GM23338 (cell line): ENCODE data around the gene LRRC4. TPM values are rescaled to one million over a fixed set of nuclear protein-coding genes. Genes with fewer than 3 reads are reported as not detected.

ENCODE experiments used
- ATAC-seq: fragments of 200-7000 bp; cut with Tn5 transposase; 3 replicates; pipeline ENCODE4 v1.9.1; 2020
- DNase-seq: peaks from one replicate; pipeline ENCODE4 v3.0.0-alpha.2; 2015; ENCODE audit warnings: low spot score
- H2AFZ ChIP-seq: fragments of 200-600 bp; sonication (generic); 2 replicates; pipeline ENCODE4 v1.8.0; 2016; ENCODE audit warnings: antibody characterized with exemption, mild to moderate bottlenecking, moderate library complexity
- H3F3A ChIP-seq: fragments of 200-600 bp; sonication (generic); replicated peaks from 2 replicates; pipeline ENCODE4 v1.8.0; 2017; ENCODE audit warnings: antibody characterized with exemption, mixed run types, low read depth
- H3K27ac ChIP-seq: fragments of 200-600 bp; sonication (generic); 2 replicates; pipeline ENCODE4 v1.6.1; 2016; ENCODE audit warnings: low read depth
- H3K27me3 ChIP-seq: fragments of 200-600 bp; sonication (generic); 2 replicates; pipeline ENCODE4 v1.8.0; 2016; ENCODE audit warnings: mild to moderate bottlenecking, mixed run types, moderate library complexity; ENCODE audit not compliant: insufficient read depth
- H3K36me3 ChIP-seq: fragments of 200-600 bp; sonication (generic); 2 replicates; pipeline ENCODE4 v1.8.0; 2016; ENCODE audit warnings: mild to moderate bottlenecking; ENCODE audit not compliant: insufficient read depth
- H3K4me1 ChIP-seq: fragments of 200-600 bp; sonication (generic); 2 replicates; pipeline ENCODE4 v1.8.0; 2016; ENCODE audit warnings: mild to moderate bottlenecking, moderate library complexity; ENCODE audit not compliant: insufficient read depth
- H3K4me2 ChIP-seq: fragments of 200-600 bp; sonication (generic); 2 replicates; pipeline ENCODE4 v1.7.1; 2017; ENCODE audit warnings: mixed run types
- H3K4me3 ChIP-seq: fragments of 200-600 bp; sonication (generic); 2 replicates; pipeline ENCODE4 v1.6.1; 2016; ENCODE audit warnings: mixed run types
- H3K79me2 ChIP-seq: fragments of 200-600 bp; sonication (generic); replicated peaks from 2 replicates; pipeline ENCODE4 v1.8.0; 2017; ENCODE audit warnings: mild to moderate bottlenecking; ENCODE audit not compliant: insufficient read depth
- H3K9me2 ChIP-seq: fragments of 200-600 bp; sonication (generic); 2 replicates; pipeline ENCODE4 v1.8.0; 2017; ENCODE audit not compliant: insufficient read depth
- H4K20me1 ChIP-seq: fragments of 200-600 bp; sonication (generic); replicated peaks from 2 replicates; pipeline ENCODE4 v1.8.0; 2017; ENCODE audit warnings: mild to moderate bottlenecking; ENCODE audit not compliant: insufficient read depth
- H3K27ac Mint-ChIP-seq: 2 replicates; pipeline ENCODE4 v1.8.0; 2020; ENCODE audit warnings: inconsistent platforms, mild to moderate bottlenecking, moderate library complexity, mixed read lengths
- H3K27me3 Mint-ChIP-seq: 3 replicates; pipeline ENCODE4 v1.8.0; 2022; ENCODE audit warnings: low read depth, mild to moderate bottlenecking, moderate library complexity, mixed read lengths, inconsistent platforms; ENCODE audit not compliant: insufficient read depth, poor library complexity
- H3K36me3 Mint-ChIP-seq: 3 replicates; pipeline ENCODE4 v1.8.0; 2021; ENCODE audit warnings: low read depth, mild to moderate bottlenecking, inconsistent platforms, moderate library complexity, mixed read lengths
- H3K4me1 Mint-ChIP-seq: 3 replicates; pipeline ENCODE4 v1.8.0; 2020; ENCODE audit warnings: mild to moderate bottlenecking, inconsistent platforms, mixed read lengths
- H3K4me3 Mint-ChIP-seq: 3 replicates; pipeline ENCODE4 v1.8.0; 2021; ENCODE audit warnings: moderate library complexity, mild to moderate bottlenecking, inconsistent platforms, mixed read lengths
- H3K9me3 Mint-ChIP-seq: 3 replicates; pipeline ENCODE4 v1.8.0; 2020; ENCODE audit warnings: moderate library complexity, mild to moderate bottlenecking, inconsistent platforms, mixed read lengths
- CREB1 ChIP-seq: fragments of 250-450 bp; sonication (Bioruptor Pico); IDR thresholded peaks from 2 replicates; pipeline ENCODE4 v1.5.0; 2020; ENCODE audit warnings: low read depth, mild to moderate bottlenecking, moderate library complexity
- CTCF ChIP-seq, 2 experiments: fragments of 200-600 bp in 1 of 2; sonication (generic) in 1 of 2; conservative IDR thresholded peaks; 2 replicates each; pipeline versions ENCODE4 v1.5.1 to v1.6.1; 2016 to 2017; ENCODE audit warnings: antibody characterized with exemption in 2 of 2, low read depth in 2 of 2, mild to moderate bottlenecking in 2 of 2, moderate library complexity in 1 of 2
- EZH2 ChIP-seq: fragments of 200-600 bp; sonication (generic); IDR thresholded peaks from one replicate; pipeline ENCODE4 v1.8.0; 2017; ENCODE audit warnings: antibody characterized with exemption, mild to moderate bottlenecking, low read depth; ENCODE audit not compliant: unreplicated experiment
- EZH2phosphoT487 ChIP-seq: fragments of 200-600 bp; sonication (generic); IDR thresholded peaks from one replicate; pipeline ENCODE4 v1.8.1; 2018; ENCODE audit warnings: antibody characterized with exemption; ENCODE audit not compliant: unreplicated experiment
- JUNB ChIP-seq: IDR thresholded peaks from one replicate; pipeline ENCODE4 v1.6.1; 2016; ENCODE audit warnings: antibody characterized with exemption; ENCODE audit not compliant: unreplicated experiment
- NANOG ChIP-seq: IDR thresholded peaks from 2 replicates; pipeline ENCODE4 v1.6.1; 2016; ENCODE audit warnings: antibody characterized with exemption, borderline replicate concordance
- POLR2AphosphoS5 ChIP-seq: IDR thresholded peaks from 2 replicates; pipeline ENCODE4 v1.6.1; 2016; ENCODE audit warnings: antibody characterized with exemption, low read depth
- STAT1 ChIP-seq: IDR thresholded peaks from one replicate; pipeline ENCODE4 v1.6.1; 2016; ENCODE audit warnings: antibody characterized with exemption; ENCODE audit not compliant: unreplicated experiment
- ZNF114 ChIP-seq: fragments of 250-450 bp; sonication (Bioruptor Pico); IDR thresholded peaks from 2 replicates; pipeline ENCODE4 v1.5.0; 2020; ENCODE audit warnings: mild to moderate bottlenecking, moderate library complexity
- ZNF331 ChIP-seq: fragments of 250-450 bp; sonication (Bioruptor Pico); IDR thresholded peaks from 2 replicates; pipeline ENCODE4 v1.5.0; 2020; ENCODE audit warnings: low read depth, mild to moderate bottlenecking, moderate library complexity
- polyA plus RNA-seq: library from polyadenylated mRNA; unstranded; fragments of >200 nt; fragmentation: Nextera tagmentation; extraction: Ambion mirVana; gene quantifications from 2 replicates; pipeline ENCODE4 v1.2.1, GENCODE V29; 2016
- total RNA-seq: library from RNA; depleted of rRNA; stranded (reverse); fragments of >200 nt; shearing (Covaris generic); gene quantifications from 2 replicates; pipeline ENCODE4 v1.2.3, GENCODE V29; 2014
- TF ChIP-seq, protein P1 (sequence below): IDR thresholded peaks from one replicate; pipeline ENCODE4 v1.6.1; 2018; ENCODE audit warnings: antibody characterized with exemption; ENCODE audit not compliant: unreplicated experiment
- TF ChIP-seq, protein P2 (sequence below): IDR thresholded peaks from 2 replicates; pipeline ENCODE4 v1.6.1; 2016; ENCODE audit warnings: antibody characterized with exemption
- TF ChIP-seq, protein P3 (sequence below): fragments of 250-450 bp; sonication (Bioruptor Pico); IDR thresholded peaks from 2 replicates; pipeline ENCODE4 v1.5.0; 2020; ENCODE audit warnings: mild to moderate bottlenecking, moderate library complexity

LRRC4 gene
- total and polyA plus RNA-seq, 2 experiments from 2014 or later: 1.9 to 5.2 TPM

GRCh38 chr7:127981965-127982364, 49.3 kb downstream of the LRRC4 start:
- H3K36me3 Mint-ChIP-seq: peaks cover 26% of the 10 kb centered on the region
- peaks cover 15% of the 10 kb centered on the region; the same call in 1 of the 2 replicates for H4K20me1 ChIP-seq
- no peak overlapping the region for H3K4me2 ChIP-seq
- H3K27me3 Mint-ChIP-seq: peaks cover 11% of the 10 kb centered on the region
- H3K4me1 Mint-ChIP-seq: peaks cover 40% of the 10 kb centered on the region
- H3K79me2 ChIP-seq: peaks cover 21% of the 10 kb centered on the region
- H3K9me3 Mint-ChIP-seq: peaks cover 25% of the 10 kb centered on the region
- DNase-seq (no peak), ATAC-seq (no peak)
- H3K27ac ChIP-seq: no peak overlapping the region
- no peak overlapping the region for H3K27ac Mint-ChIP-seq
- no peak for TF ChIP-seq ZNF114
- no peak for TF ChIP-seq ZNF331 (CRISPR knock-in tag)
- no peak for TF ChIP-seq EZH2
- TF ChIP-seq EZH2phosphoT487: no peak
- TF ChIP-seq, protein P1, sequence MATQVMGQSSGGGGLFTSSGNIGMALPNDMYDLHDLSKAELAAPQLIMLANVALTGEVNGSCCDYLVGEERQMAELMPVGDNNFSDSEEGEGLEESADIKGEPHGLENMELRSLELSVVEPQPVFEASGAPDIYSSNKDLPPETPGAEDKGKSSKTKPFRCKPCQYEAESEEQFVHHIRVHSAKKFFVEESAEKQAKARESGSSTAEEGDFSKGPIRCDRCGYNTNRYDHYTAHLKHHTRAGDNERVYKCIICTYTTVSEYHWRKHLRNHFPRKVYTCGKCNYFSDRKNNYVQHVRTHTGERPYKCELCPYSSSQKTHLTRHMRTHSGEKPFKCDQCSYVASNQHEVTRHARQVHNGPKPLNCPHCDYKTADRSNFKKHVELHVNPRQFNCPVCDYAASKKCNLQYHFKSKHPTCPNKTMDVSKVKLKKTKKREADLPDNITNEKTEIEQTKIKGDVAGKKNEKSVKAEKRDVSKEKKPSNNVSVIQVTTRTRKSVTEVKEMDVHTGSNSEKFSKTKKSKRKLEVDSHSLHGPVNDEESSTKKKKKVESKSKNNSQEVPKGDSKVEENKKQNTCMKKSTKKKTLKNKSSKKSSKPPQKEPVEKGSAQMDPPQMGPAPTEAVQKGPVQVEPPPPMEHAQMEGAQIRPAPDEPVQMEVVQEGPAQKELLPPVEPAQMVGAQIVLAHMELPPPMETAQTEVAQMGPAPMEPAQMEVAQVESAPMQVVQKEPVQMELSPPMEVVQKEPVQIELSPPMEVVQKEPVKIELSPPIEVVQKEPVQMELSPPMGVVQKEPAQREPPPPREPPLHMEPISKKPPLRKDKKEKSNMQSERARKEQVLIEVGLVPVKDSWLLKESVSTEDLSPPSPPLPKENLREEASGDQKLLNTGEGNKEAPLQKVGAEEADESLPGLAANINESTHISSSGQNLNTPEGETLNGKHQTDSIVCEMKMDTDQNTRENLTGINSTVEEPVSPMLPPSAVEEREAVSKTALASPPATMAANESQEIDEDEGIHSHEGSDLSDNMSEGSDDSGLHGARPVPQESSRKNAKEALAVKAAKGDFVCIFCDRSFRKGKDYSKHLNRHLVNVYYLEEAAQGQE: no peak
- TF ChIP-seq CTCF (conservative IDR thresholded peaks at IDR 0.05; ENCODE audit: low read depth in 2 of 2): no peak
- TF ChIP-seq STAT1: no peak
- TF ChIP-seq, protein P2, sequence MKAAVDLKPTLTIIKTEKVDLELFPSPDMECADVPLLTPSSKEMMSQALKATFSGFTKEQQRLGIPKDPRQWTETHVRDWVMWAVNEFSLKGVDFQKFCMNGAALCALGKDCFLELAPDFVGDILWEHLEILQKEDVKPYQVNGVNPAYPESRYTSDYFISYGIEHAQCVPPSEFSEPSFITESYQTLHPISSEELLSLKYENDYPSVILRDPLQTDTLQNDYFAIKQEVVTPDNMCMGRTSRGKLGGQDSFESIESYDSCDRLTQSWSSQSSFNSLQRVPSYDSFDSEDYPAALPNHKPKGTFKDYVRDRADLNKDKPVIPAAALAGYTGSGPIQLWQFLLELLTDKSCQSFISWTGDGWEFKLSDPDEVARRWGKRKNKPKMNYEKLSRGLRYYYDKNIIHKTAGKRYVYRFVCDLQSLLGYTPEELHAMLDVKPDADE: no peak
- no peak for TF ChIP-seq NANOG
- no peak for TF ChIP-seq JUNB
- TF ChIP-seq, protein P3, sequence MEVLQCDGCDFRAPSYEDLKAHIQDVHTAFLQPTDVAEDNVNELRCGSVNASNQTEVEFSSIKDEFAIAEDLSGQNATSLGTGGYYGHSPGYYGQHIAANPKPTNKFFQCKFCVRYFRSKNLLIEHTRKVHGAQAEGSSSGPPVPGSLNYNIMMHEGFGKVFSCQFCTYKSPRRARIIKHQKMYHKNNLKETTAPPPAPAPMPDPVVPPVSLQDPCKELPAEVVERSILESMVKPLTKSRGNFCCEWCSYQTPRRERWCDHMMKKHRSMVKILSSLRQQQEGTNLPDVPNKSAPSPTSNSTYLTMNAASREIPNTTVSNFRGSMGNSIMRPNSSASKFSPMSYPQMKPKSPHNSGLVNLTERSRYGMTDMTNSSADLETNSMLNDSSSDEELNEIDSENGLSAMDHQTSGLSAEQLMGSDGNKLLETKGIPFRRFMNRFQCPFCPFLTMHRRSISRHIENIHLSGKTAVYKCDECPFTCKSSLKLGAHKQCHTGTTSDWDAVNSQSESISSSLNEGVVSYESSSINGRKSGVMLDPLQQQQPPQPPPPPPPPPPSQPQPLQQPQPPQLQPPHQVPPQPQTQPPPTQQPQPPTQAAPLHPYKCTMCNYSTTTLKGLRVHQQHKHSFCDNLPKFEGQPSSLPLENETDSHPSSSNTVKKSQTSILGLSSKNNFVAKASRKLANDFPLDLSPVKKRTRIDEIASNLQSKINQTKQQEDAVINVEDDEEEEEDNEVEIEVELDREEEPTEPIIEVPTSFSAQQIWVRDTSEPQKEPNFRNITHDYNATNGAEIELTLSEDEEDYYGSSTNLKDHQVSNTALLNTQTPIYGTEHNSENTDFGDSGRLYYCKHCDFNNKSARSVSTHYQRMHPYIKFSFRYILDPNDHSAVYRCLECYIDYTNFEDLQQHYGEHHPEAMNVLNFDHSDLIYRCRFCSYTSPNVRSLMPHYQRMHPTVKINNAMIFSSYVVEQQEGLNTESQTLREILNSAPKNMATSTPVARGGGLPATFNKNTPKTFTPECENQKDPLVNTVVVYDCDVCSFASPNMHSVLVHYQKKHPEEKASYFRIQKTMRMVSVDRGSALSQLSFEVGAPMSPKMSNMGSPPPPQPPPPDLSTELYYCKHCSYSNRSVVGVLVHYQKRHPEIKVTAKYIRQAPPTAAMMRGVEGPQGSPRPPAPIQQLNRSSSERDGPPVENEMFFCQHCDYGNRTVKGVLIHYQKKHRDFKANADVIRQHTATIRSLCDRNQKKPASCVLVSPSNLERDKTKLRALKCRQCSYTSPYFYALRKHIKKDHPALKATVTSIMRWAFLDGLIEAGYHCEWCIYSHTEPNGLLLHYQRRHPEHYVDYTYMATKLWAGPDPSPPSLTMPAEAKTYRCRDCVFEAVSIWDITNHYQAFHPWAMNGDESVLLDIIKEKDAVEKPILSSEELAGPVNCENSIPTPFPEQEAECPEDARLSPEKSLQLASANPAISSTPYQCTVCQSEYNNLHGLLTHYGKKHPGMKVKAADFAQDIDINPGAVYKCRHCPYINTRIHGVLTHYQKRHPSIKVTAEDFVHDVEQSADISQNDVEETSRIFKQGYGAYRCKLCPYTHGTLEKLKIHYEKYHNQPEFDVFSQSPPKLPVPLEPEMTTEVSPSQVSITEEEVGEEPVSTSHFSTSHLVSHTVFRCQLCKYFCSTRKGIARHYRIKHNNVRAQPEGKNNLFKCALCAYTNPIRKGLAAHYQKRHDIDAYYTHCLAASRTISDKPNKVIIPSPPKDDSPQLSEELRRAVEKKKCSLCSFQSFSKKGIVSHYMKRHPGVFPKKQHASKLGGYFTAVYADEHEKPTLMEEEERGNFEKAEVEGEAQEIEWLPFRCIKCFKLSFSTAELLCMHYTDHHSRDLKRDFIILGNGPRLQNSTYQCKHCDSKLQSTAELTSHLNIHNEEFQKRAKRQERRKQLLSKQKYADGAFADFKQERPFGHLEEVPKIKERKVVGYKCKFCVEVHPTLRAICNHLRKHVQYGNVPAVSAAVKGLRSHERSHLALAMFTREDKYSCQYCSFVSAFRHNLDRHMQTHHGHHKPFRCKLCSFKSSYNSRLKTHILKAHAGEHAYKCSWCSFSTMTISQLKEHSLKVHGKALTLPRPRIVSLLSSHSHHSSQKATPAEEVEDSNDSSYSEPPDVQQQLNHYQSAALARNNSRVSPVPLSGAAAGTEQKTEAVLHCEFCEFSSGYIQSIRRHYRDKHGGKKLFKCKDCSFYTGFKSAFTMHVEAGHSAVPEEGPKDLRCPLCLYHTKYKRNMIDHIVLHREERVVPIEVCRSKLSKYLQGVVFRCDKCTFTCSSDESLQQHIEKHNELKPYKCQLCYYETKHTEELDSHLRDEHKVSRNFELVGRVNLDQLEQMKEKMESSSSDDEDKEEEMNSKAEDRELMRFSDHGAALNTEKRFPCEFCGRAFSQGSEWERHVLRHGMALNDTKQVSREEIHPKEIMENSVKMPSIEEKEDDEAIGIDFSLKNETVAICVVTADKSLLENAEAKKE (CRISPR knock-in tag): no peak
- no peak for TF ChIP-seq CREB1
- no peak for TF ChIP-seq POLR2AphosphoS5
- peaks cover 43% of the 10 kb centered on the region for H3K4me1 ChIP-seq
- peaks cover 12% of the 10 kb centered on the region for H3K36me3 ChIP-seq
- no peak overlapping the region for H3K4me3 ChIP-seq
- 0 out of 2 replicates have a peak, but pooled peaks cover 3% of the 10 kb centered on the region for H3F3A ChIP-seq
- no peak overlapping the region for H2AFZ ChIP-seq
- no peaks in the 10 kb centered on the region for H3K27me3 ChIP-seq
- H3K4me3 Mint-ChIP-seq: no peak overlapping the region
- H3K9me2 ChIP-seq: no peaks in the 10 kb centered on the region; the same call in 1 of the 2 replicates
